ENCODE results near the gene FAM120A. TPM values are rescaled to one million over a fixed set of nuclear protein-coding genes. Genes with fewer than 3 reads are reported as not detected.

FAM120A gene, protein sequence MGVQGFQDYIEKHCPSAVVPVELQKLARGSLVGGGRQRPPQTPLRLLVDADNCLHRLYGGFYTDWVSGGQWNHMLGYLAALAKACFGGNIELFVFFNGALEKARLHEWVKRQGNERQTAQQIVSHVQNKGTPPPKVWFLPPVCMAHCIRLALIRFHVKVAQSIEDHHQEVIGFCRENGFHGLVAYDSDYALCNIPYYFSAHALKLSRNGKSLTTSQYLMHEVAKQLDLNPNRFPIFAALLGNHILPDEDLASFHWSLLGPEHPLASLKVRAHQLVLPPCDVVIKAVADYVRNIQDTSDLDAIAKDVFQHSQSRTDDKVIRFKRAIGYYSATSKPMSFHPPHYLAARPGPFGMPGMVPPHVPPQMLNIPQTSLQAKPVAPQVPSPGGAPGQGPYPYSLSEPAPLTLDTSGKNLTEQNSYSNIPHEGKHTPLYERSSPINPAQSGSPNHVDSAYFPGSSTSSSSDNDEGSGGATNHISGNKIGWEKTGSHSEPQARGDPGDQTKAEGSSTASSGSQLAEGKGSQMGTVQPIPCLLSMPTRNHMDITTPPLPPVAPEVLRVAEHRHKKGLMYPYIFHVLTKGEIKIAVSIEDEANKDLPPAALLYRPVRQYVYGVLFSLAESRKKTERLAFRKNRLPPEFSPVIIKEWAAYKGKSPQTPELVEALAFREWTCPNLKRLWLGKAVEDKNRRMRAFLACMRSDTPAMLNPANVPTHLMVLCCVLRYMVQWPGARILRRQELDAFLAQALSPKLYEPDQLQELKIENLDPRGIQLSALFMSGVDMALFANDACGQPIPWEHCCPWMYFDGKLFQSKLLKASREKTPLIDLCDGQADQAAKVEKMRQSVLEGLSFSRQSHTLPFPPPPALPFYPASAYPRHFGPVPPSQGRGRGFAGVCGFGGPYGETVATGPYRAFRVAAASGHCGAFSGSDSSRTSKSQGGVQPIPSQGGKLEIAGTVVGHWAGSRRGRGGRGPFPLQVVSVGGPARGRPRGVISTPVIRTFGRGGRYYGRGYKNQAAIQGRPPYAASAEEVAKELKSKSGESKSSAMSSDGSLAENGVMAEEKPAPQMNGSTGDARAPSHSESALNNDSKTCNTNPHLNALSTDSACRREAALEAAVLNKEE
- total RNA-seq (100 to 1,000 TPM in 1 of 5 experiments, 10 to 100 TPM in 4; 62.8 to 136 (median 81.2) TPM), polyA plus RNA-seq (1 to 10 TPM; 9.0 to 9.5 TPM), total RNA-seq (136 reads per million, percentile 89 among the genes with 10 or more reads in this experiment)

GRCh38 chr9:93450945-93451815 lies at the start of gene FAM120A:
TSS of gene FAM120A (plus strand) at chr9:93451685. CDS start at chr9:93451916, 231 bp downstream.
- Mint-ChIP-seq H3K36me3 (peaks cover 3 to 28% (median 16%) of the 10 kb centered on the region in 5 donors), H3K4me3 (peak within 1 kb of the TSS; percentile 92 to 100 (median 95)), H3K9me3 (no peaks in the 10 kb centered on the region), H3K27ac (peak within 1 kb of the TSS; percentile 83 to 98 (median 94)), H3K4me1 (peaks cover 24 to 55% (median 47%) of the 10 kb centered on the region in 7 donors), H3K27me3 (no peaks in the 10 kb centered on the region)
- Histone ChIP-seq H3K4me1 (ENCODE audit: control insufficient read depth in 2 of 2, insufficient read depth in 2 of 2, low read length in 2 of 2) (peaks cover 31 to 34% of the 10 kb centered on the region in 2 donors), H3K36me3 (ENCODE audit: control insufficient read depth in 2 of 3, insufficient read depth in 3 of 3, low read length in 3 of 3) (peaks cover 8 to 25% (median 11%) of the 10 kb centered on the region in 3 experiments), H3K4me3 (ENCODE audit: low read length) (peak within 1 kb of the TSS; percentile 95), H3K27ac (ENCODE audit: low read depth, low read length) (peak within 1 kb of the TSS; percentile 97), H3K27me3 (ENCODE audit: control insufficient read depth in 2 of 2, insufficient read depth in 2 of 2, low read length in 2 of 2) (no peaks in the 10 kb centered on the region), H3K9me3 (ENCODE audit: control insufficient read depth in 2 of 3, low read length in 3 of 3) (no peaks in the 10 kb centered on the region)
- POLR2A ChIA-PET, result interaction anchor here (1.0 to 1.4 kb wide), 4 partner anchors 115 to 781 kb away, joined by 3 to 4 read pairs (median 4); partner anchors contain the start of gene IPPK
- CTCF ChIA-PET, result no interaction called here
- ATAC-seq, result peak; percentile 84
- intact Hi-C loops (cut with micrococcal nuclease), result loop anchor here (1.0 to 10.0 kb wide), 8 partner anchors 316 to 1159 kb away; partner anchors contain the start of genes NINJ1 (in 2 of the 2), CARD19 (in 1 of the 2), IARS1 (in 1 of the 2) and ZNF484 (in 1 of the 2)
- DNase-seq, result peak; percentile 55 to 85 (median 65)

DNA sequence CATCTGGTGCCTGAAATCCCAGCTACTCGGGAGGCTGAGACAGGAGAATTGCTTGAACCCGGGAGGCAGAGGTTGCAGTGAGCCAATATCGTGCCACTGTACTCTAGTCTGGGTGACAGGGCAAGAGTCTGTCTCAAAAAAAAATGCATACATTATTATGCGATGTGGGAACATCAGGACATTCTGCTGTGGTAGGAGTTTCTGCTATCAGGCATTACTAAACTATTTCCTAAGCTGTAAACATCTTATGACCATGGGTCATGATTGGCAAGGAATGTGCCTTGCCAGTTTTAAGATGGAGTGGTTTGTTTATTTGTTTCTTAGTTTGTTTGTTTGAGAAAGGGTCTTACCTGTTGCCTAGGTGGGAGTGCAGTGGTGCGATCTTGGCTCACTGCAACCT lies 45.1 kb upstream of the FAM120A start:
- no peaks in the 10 kb centered on the region for H3K9me3 ChIP-seq (ENCODE audit: control insufficient read depth in 2 of 3, low read length in 3 of 3)
- DNase-seq, result no peak
- ATAC-seq, result no peak
- Mint-ChIP-seq H3K36me3 (no peaks in the 10 kb centered on the region), H3K9me3 (peaks cover 0 to 2% (median 0%) of the 10 kb centered on the region in 11 donors), H3K27ac (no peak overlapping the region), H3K27me3 (peaks cover 0 to 34% (median 26%) of the 10 kb centered on the region in 5 donors), H3K4me3 (no peak overlapping the region), H3K4me1 (peaks cover 0 to 2% (median 0%) of the 10 kb centered on the region in 7 donors)
- H3K27me3 ChIP-seq (ENCODE audit: control insufficient read depth in 2 of 2, insufficient read depth in 2 of 2, low read length in 2 of 2), result no peaks in the 10 kb centered on the region
- H3K36me3 ChIP-seq (ENCODE audit: control insufficient read depth in 2 of 3, insufficient read depth in 3 of 3, low read length in 3 of 3), result no peaks in the 10 kb centered on the region
- no peaks in the 10 kb centered on the region for H3K4me1 ChIP-seq (ENCODE audit: control insufficient read depth in 2 of 2, insufficient read depth in 2 of 2, low read length in 2 of 2)
- no peak overlapping the region for H3K4me3 ChIP-seq (ENCODE audit: low read length)
- POLR2A ChIA-PET, result no interaction called here
- CTCF ChIA-PET, result interaction anchor here (0.7 kb wide), 1 partner anchor 129 kb away, joined by 3 read pairs; no protein-coding TSS in a partner anchor
- no peak overlapping the region for H3K27ac ChIP-seq (ENCODE audit: low read depth, low read length)
- intact Hi-C loops (cut with micrococcal nuclease), result no loop called here

- Histone ChIP-seq H3K9me3 (ENCODE audit: control insufficient read depth in 2 of 3, low read length in 3 of 3) (peaks cover 0 to 8% (median 0%) of the 10 kb centered on the region in 3 experiments), H3K4me1 (ENCODE audit: control insufficient read depth in 2 of 2, insufficient read depth in 2 of 2, low read length in 2 of 2) (no peaks in the 10 kb centered on the region), H3K27ac (ENCODE audit: low read depth, low read length) (no peak overlapping the region), H3K27me3 (ENCODE audit: control insufficient read depth in 2 of 2, insufficient read depth in 2 of 2, low read length in 2 of 2) (no peaks in the 10 kb centered on the region), H3K4me3 (ENCODE audit: low read length) (no peak overlapping the region), H3K36me3 (ENCODE audit: control insufficient read depth in 2 of 3, insufficient read depth in 3 of 3, low read length in 3 of 3) (no peaks in the 10 kb centered on the region)
- Mint-ChIP-seq H3K4me1 (peaks cover 0 to 1% (median 0%) of the 10 kb centered on the region in 7 donors), H3K36me3 (peaks cover 0 to 4% (median 0%) of the 10 kb centered on the region in 5 donors), H3K9me3 (peaks cover 0 to 11% (median 8%) of the 10 kb centered on the region in 11 donors), H3K27me3 (peaks cover 6 to 51% (median 48%) of the 10 kb centered on the region in 5 donors), H3K4me3 (no peak overlapping the region), H3K27ac (no peak overlapping the region)
- ChIA-PET CTCF (no interaction called here), POLR2A (no interaction called here)
- no peak for ATAC-seq
- intact Hi-C loops (cut with micrococcal nuclease), result no loop called here
- DNase-seq, result no peak
These were observed 38.0 kb upstream of the FAM120A start for GRCh38 chr9:93413530-93413929.

- Mint-ChIP-seq H3K27me3 (peaks cover 14 to 42% (median 38%) of the 10 kb centered on the region in 5 donors), H3K4me3 (no peak overlapping the region), H3K9me3 (peaks cover 0 to 25% (median 17%) of the 10 kb centered on the region in 11 donors), H3K27ac (no peak overlapping the region), H3K36me3 (peaks cover 0 to 8% (median 7%) of the 10 kb centered on the region in 5 donors), H3K4me1 (peaks cover 0 to 1% (median 0%) of the 10 kb centered on the region in 7 donors)
- Histone ChIP-seq H3K4me3 (ENCODE audit: low read length) (no peak overlapping the region), H3K27me3 (ENCODE audit: control insufficient read depth in 2 of 2, insufficient read depth in 2 of 2, low read length in 2 of 2) (no peaks in the 10 kb centered on the region), H3K36me3 (ENCODE audit: control insufficient read depth in 2 of 3, insufficient read depth in 3 of 3, low read length in 3 of 3) (no peaks in the 10 kb centered on the region), H3K9me3 (ENCODE audit: control insufficient read depth in 2 of 3, low read length in 3 of 3) (peaks cover 0 to 20% (median 0%) of the 10 kb centered on the region in 3 experiments), H3K4me1 (ENCODE audit: control insufficient read depth in 2 of 2, insufficient read depth in 2 of 2, low read length in 2 of 2) (no peaks in the 10 kb centered on the region), H3K27ac (ENCODE audit: low read depth, low read length) (no peak overlapping the region)
- DNase-seq, result no peak
- no peak for ATAC-seq
- ChIA-PET POLR2A (no interaction called here), CTCF (no interaction called here)
- intact Hi-C loops (cut with micrococcal nuclease), result no loop called here
These were observed 36.3 kb upstream of the FAM120A start for GRCh38 chr9:93415176-93415690.

- no peaks in the 10 kb centered on the region for H3K4me1 ChIP-seq (ENCODE audit: control insufficient read depth in 2 of 2, insufficient read depth in 2 of 2, low read length in 2 of 2)
- H3K27ac ChIP-seq (ENCODE audit: low read depth, low read length), result no peak overlapping the region
- Mint-ChIP-seq H3K27me3 (peaks cover 14 to 35% (median 29%) of the 10 kb centered on the region in 5 donors), H3K36me3 (peaks cover 0 to 8% (median 7%) of the 10 kb centered on the region in 5 donors), H3K27ac (no peak overlapping the region), H3K4me3 (no peak overlapping the region), H3K4me1 (peaks cover 0 to 1% (median 0%) of the 10 kb centered on the region in 7 donors), H3K9me3 (peaks cover 0 to 36% (median 17%) of the 10 kb centered on the region in 11 donors)
- DNase-seq (no peak), ATAC-seq (no peak)
- H3K27me3 ChIP-seq (ENCODE audit: control insufficient read depth in 2 of 2, insufficient read depth in 2 of 2, low read length in 2 of 2), result no peaks in the 10 kb centered on the region
- no peaks in the 10 kb centered on the region for H3K36me3 ChIP-seq (ENCODE audit: control insufficient read depth in 2 of 3, insufficient read depth in 3 of 3, low read length in 3 of 3)
- ChIA-PET POLR2A (no interaction called here), CTCF (no interaction called here)
- H3K4me3 ChIP-seq (ENCODE audit: low read length), result no peak overlapping the region
- peaks cover 0 to 20% (median 0%) of the 10 kb centered on the region in 3 experiments for H3K9me3 ChIP-seq (ENCODE audit: control insufficient read depth in 2 of 3, low read length in 3 of 3)
- intact Hi-C loops (cut with micrococcal nuclease), result no loop called here
These were observed 34.8 kb upstream of the FAM120A start for GRCh38 chr9:93416530-93417235.
